NCI-H2107 (cell line): ENCODE measurements around the gene PLK3.
"Not testable (repeated sequence)": the region's sequence is repeated elsewhere in the genome, so short reads cannot be mapped to it uniquely, and the experiment has no call there.

Source experiments
- DNase-seq: peaks from one replicate; lab custom pipeline; 2025; lab: John Stamatoyannopoulos, UW

Gene PLK3

DNA sequence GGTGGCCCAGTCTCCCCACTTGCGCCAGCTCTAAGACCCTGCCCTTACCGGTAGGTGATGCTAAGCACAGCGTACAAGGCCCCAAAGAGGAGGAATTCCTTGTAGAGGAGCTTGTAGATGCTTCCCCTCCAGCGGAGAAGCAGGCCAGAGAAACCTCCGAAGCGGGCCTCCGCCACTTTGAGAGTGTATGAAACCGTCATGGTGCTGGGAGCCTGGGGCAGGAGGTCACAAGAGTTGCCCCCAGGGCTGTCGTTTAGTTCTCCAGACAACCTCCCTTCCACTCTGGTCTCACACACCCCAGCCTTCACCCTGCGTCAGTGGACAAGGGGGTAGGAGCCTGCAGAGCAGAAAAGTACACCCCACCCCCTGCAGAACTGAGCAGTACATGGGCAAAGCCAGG, 12.7 kb upstream of the PLK3 start:
- no peak for DNase-seq

DNA sequence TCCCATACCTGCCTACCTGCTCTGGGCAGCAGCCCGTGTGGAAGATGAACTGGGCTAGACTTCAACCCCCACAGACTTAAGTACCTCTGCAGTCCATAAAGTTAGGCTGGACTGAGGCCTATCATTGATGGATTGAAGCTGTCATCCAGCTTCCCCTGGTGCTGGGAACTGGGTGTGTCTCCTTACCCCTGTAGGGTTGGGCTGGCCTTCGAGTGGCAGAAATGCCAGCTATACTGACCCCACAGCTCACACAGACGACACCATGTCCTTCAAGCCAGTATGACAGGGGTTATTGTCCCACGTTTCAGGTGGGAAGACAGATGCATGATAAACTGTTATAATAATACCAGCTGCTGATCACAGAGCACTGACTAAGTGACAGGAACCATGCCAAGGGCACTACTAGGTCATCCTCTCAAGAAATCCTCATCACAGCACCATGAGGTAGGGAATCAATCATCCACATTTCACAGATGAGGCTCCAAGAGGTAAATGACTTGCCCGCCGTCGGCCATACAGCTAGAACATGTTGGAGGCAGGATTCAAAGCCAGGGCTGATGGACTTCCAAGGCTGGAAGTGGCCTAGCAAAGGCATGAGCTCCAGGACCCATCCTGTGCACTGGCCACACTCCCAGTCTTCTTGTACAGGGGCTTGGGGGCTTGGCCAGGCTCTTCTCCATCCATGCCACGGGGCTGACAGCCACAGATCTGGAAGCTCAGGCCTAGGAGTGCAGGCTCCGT, 11.9 kb upstream of the PLK3 start, which contains the start of gene BEST4:
BEST4 (minus strand) TSS at position 51 of the 741 bp plus-strand sequence. CDS start 465 bp downstream, outside the sequence.
- no peak for DNase-seq

DNA sequence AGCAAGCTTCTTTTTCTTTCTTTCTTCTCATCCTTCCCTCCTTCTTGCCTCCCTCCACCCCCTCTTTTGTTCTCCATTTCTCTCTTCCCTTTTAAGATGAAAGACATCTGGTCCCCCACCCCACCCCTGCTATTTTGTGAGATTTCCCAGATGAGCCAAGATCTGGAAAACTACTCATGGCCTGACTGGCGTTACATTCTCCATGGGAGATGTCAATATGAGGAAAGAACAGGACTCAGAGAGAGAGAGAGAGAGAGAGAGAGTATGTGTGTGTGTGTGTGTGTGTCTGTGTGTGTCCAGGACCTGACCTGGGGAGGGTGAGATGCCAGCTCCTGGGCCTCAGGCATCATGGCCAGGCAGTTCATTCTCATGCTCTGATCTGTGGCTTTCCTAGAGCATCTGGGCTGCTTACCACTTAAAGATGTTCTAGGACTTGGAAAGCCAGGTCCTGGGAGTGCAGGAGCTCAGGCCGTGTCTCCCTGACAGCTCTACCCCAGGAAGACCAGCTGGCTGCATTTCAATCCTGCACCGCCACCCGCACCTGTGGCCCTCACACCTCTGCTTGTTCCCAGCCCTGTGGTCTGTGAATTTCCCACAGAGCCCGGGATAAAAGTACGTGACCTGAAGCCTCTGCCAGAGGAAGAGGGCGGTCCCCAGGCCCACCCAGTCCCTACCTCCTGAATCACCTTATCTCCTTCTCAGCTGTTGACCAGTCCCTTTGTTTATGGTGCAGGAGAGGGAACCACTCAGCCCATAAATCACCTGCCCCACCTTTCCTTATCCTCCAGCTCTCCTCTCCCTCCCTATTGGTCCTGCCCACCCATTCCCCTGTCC, 9.0 kb upstream of the PLK3 start:
- DNase-seq = no peak

- DNase-seq = no peak
Observed at GRCh38 chr1:44792736-44793502, 7.3 kb upstream of the PLK3 start.

- DNase-seq = not testable (repeated sequence)
Observed at GRCh38 chr1:44797886-44798285, 2.3 kb upstream of the PLK3 start.

DNA sequence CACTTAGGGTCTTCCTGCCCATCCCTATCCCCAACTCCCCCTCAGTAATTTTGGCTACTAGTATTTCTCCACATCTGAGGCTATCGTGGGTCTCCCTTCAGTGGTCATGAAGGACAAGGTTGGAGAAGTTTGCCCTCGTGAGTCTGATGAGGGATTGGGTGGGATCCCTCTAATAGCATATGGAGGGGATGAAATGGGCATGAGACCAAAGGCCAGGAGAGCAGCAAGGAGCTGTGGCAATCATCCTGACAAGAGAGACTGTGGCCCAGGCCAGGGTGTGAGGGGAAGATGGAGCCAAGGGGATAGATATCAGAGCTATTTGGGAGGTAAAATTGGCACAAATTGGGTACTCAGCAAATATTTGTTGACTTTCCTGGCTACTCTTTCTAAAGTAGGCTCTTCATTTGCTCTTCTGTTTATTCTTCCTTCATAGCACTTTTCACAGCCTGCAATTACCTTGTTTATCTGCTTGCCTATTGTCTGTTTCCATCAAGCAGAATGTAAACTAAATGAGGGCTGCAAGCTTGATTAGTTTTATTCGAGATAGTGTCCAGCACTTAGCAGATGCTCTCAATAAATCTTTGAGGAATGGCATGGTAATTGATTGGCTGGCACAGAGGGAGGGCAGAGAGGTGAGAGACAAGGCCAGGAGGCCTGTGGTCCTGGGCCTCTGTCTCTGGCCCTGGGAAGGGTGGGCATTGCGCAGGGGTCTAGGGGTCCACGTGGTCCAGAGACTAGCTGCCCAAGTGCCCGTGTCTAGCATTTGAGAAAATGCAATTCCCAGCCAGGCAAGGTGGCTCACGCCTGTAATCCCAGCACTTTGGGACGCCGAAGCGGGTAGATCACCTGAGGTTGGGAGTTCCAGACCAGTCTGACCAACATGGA, 1.5 kb upstream of the PLK3 start:
- no peak for DNase-seq

DNA sequence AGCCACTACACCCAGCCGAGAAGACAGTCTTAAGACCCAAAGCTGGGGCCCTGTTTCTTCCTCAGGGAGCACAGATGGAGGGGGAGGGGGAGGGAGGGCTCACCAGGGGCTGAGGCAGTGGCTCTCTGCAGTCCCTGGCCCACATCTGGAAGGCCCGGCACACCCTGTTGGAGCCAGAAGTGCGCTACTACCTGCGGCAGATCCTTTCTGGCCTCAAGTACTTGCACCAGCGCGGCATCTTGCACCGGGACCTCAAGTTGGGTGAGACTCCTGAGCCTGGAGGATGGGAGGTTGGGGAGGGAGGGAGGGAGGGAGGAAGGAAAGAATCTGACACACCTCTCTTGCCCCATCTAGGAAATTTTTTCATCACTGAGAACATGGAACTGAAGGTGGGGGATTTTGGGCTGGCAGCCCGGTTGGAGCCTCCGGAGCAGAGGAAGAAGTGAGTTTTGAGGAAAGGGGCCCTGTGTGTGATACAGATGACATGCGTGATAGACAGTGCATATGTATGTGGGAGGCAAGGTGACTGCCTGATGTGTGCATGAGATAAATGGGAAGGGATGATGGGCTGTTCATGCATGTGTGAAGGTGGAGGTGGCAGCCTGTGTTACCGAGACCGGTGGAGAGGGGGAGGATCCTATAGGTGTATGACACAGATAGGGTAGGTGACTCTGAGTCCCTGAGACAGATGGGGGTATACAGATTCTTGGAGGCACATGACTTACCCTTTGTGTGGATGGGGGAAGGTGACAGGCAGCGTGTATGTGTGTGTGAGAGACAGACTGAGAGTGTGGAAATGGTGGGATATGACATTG, 1.5 kb downstream of the PLK3 start:
- DNase-seq = no peak

DNA sequence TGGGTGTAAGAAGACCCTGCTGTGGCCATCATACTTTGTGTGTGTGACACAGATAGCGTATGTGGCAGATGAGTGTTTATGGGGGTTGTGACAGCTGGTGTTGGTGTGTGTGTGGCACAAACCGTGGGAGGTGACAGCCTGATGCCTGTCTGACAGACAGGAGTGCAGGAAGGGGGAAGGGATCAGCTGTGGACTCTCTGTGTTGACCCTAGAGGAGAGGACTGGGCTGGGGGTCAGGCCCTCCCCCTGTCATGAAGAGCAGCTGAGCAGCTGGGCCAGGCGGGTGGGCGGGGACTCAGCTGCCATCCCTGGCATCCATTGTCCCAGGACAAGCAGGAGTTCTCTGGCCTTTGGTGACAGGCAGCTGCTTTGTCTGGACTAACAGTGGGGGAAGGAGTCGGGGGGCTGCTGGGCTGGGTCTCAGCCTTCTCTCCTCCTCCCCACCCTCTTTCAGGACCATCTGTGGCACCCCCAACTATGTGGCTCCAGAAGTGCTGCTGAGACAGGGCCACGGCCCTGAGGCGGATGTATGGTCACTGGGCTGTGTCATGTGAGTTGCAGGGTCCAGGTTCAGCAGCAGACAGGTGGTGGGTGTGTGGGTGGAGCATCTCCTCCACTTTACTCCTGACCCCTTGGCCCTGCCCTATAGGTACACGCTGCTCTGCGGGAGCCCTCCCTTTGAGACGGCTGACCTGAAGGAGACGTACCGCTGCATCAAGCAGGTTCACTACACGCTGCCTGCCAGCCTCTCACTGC, 2.3 kb downstream of the PLK3 start:
- no peak for DNase-seq

- DNase-seq = no peak
Observed at GRCh38 chr1:44803062-44803311, 2.8 kb downstream of the PLK3 start.

- DNase-seq = no peak
Observed at GRCh38 chr1:44803312-44804095, 3.3 kb downstream of the PLK3 start.

DNA sequence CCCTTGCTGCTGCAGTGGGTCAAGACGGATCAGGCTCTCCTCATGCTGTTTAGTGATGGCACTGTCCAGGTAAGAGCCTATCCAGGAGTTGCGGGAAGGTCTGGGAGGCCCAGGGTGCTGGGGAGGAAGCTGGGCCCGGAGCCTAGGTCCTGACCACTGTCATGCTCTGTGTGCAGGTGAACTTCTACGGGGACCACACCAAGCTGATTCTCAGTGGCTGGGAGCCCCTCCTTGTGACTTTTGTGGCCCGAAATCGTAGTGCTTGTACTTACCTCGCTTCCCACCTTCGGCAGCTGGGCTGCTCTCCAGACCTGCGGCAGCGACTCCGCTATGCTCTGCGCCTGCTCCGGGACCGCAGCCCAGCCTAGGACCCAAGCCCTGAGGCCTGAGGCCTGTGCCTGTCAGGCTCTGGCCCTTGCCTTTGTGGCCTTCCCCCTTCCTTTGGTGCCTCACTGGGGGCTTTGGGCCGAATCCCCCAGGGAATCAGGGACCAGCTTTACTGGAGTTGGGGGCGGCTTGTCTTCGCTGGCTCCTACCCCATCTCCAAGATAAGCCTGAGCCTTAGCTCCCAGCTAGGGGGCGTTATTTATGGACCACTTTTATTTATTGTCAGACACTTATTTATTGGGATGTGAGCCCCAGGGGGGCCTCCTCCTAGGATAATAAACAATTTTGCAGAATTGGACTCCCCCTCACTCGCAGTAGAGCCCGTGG, 5.3 kb downstream of the PLK3 start:
- no peak for DNase-seq

DNA sequence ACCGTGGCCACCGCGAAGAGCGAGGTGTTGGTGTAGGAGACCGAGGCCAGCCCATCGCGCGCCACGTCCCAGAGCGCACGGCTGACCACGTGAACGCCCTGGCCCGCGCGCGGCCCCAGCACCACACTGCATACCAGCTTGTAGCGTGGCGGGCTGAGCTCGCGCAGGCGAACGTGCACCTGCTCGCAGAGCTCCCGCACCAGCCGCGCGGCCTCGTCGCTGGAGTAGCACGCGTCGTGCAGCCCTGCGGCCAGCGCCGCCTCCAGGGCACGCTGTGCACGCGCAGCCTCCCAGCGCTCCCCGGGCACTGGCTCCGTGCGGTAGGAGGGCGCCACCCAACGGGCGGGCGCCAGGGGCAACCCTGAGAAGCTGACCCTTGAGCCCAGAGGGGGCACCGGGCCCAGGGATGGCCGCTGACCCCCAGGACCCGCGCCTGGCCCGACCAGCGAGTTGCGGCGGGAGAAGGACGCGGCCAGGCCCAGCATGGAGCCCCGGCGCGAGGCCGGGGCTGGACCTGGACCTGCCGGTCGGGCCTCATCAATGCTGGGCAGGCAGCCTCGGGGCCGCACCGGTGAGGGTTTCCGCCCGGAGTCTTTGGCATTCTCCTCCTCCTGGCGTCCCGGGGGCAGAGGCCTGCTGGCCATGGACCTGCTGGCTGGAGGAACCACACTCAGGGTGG, 6.0 kb downstream of the PLK3 start:
- DNase-seq = no peak

DNA sequence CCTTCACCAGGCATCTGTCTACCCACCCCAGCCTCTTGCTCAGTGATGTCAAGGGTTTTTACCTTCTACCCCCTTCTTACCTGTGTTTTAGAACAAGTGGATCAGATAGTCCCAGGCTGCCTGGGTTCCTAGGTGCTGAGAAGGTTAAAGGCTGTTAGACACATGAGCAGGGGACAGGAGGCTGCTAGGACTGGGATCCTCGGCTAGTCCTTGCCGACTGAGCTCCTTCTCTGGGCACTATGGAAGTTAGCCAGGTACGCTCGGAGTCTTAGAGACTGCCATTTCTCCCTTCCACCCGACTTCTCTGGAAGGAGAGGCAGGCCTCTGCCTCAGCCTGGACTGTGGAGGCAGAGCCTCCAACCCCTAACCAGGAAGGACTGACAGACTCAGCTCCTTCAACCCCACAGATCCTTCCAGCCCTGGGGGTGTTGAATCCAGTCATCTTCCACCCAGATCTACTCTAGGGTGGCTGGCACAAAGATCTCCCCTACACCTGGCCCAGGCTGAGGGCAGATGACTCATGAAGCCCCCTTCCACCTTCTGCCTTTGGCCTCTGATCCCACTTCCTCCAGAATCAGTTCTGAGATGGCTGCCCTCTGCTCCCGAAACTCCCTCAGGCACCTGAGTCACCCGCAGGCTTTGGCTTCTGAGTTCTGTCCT, 6.7 kb downstream of the PLK3 start, which contains the start of gene DYNLT4:
DYNLT4 (minus strand) TSS at position 648 of the 660 bp plus-strand sequence. CDS start 683 bp downstream, outside the sequence.
- no peak for DNase-seq

- DNase-seq = no peak
Observed at GRCh38 chr1:44807364-44808062, 7.3 kb downstream of the PLK3 start.

DNA sequence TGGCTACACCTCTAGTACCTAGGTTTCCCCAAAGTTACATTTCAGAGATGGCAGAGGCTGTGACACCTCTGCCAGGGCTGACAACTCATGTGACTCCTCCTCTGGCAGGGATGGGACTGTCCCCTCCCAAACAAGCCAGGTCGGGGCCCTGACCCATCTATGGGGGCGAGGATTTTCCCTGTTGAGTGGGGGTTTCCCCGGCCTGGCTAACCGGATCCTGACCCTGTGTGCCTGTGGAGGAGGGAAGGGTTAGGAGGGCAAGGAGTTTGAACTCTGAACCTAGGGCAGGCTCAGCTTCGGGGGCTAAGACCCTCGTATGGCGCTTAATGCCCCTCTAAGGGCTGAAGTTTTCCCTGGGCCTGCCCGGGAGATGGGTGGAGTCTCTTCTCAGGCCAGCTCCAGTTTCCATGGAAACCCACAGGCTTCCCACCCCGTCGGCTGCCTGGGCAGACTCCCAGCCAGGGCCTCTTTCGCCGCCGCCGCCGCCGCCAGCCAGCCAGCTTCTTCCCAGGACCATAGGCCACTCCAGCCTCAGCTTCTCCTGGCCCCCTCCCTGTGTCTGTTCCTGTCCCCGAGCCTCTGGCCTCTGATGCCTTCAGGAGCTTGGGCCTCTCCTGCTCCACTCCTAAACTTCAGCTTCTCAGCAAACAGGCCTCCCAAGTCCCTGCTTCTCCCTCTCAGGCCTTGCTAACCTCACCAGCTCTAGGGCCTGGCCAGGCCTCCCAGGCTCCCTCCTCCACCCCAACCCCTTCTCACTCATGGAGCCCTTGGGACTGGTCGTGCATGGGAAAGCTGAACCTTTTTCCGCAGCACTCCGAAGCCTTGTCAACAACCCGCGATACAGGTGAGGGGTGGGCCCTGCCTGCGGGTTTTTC, 8.1 kb downstream of the PLK3 start, which contains the start of gene BTBD19:
BTBD19 (plus strand) TSS at position 461 of the 875 bp plus-strand sequence; CDS start at position 759, 298 bp downstream.
- no peak for DNase-seq
